Erythroblast (primary cell): ENCODE results near the gene CKS1B.

ENCODE experiments used
- DNase-seq, 2 experiments: peaks; one replicate each; lab custom pipeline; 2025; lab: John Stamatoyannopoulos, UW
- GATA1 ChIP-seq: IDR thresholded peaks from 2 replicates; pipeline ENCODE4 v1.6.1; 2011; ENCODE audit warnings: low read depth, mild to moderate bottlenecking, control low read depth, low read length, moderate library complexity
- POLR2A ChIP-seq: IDR thresholded peaks from 2 replicates; pipeline ENCODE4 v1.6.1; 2011; ENCODE audit warnings: mild to moderate bottlenecking, low read length

Gene CKS1B

GRCh38 chr1:155012026-155012546 lies 37.6 kb downstream of the CKS1B start:
- DNase-seq = peak; percentile 92 to 93
- TF ChIP-seq POLR2A (peak; percentile 73), GATA1 (no peak)

GRCh38 chr1:155012776-155013602 lies 38.5 kb downstream of the CKS1B start:
- no peak for TF ChIP-seq POLR2A
- TF ChIP-seq GATA1 = no peak
- DNase-seq = peak; percentile 47 to 50

GRCh38 chr1:155013632-155014031 lies 39.2 kb downstream of the CKS1B start:
- DNase-seq = peak; percentile 64 to 73
- TF ChIP-seq POLR2A = no peak
- TF ChIP-seq GATA1 = no peak

GRCh38 chr1:155014709-155015508 lies 40.4 kb downstream of the CKS1B start:
- TF ChIP-seq POLR2A (no peak), GATA1 (no peak)
- no peak for DNase-seq

GRCh38 chr1:155015527-155016230 lies 41.2 kb downstream of the CKS1B start:
- no peak for DNase-seq
- peak; percentile 14 for TF ChIP-seq POLR2A
- TF ChIP-seq GATA1 = no peak

GRCh38 chr1:155016231-155016831 lies 41.9 kb downstream of the CKS1B start:
- DNase-seq = no peak
- TF ChIP-seq POLR2A (peak; percentile 7), GATA1 (no peak)

GRCh38 chr1:155017041-155017945 lies 42.8 kb downstream of the CKS1B start:
- no peak for TF ChIP-seq GATA1
- peak; percentile 33 for TF ChIP-seq POLR2A
- peak; percentile 89 to 95 for DNase-seq

GRCh38 chr1:155017946-155018316 lies 43.5 kb downstream of the CKS1B start:
- no peak for DNase-seq
- TF ChIP-seq POLR2A (no peak), GATA1 (no peak)

- no peak for TF ChIP-seq POLR2A
- no peak for TF ChIP-seq GATA1
- no peak for DNase-seq
Observed at GRCh38 chr1:155018617-155019348, 44.3 kb downstream of the CKS1B start.

- DNase-seq = no peak
- TF ChIP-seq POLR2A = no peak
- TF ChIP-seq GATA1 = no peak
Observed at GRCh38 chr1:155019377-155020245, 45.1 kb downstream of the CKS1B start.
